Activated CD4-positive, alpha-beta T cell treated with anti-CD3 and anti-CD28 coated beads for 48 hours (primary cell): ENCODE results near the gene RAD51B.

ENCODE experiments used
- DNase-seq: peaks from one replicate; pipeline ENCODE4 v3.0.0-alpha.2; 2020

RAD51B gene

DNA sequence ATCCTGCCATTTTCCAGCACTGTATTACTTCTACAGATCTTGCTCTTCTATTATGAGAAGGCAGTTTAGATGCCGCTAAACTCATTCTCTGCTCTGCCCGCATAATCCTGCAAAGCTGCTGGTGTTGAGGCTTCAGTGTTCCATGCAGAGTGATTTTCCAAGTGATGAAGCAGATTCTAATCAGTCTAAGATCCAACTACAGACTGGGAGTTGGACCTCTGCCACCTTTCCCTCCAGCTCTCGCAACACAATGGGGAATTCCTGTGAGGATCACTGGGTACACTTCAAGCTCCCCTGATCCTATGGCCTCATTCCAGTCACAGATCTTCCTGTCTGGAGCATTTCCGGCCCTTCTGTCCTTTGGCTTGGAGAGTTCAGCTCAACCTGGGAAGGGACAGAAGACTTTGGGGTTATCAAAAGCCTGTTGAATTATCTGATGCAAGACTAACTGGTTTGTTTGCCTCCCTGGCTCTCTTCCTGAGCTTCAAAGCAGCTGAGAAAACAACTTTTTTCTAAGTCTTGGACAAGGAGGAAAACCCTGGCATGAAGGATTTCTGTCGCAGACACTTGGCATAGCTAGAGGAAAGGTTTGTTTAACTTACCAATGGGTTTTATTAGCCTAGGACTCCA, 639.4 kb downstream of the RAD51B start:
- DNase-seq: no peak

GRCh38 chr14:68459480-68460136, 640.0 kb downstream of the RAD51B start:
- DNase-seq: no peak

GRCh38 chr14:68460541-68460940, 641.0 kb downstream of the RAD51B start:
- no peak for DNase-seq

GRCh38 chr14:68461086-68461485, 641.5 kb downstream of the RAD51B start:
- DNase-seq: no peak

- DNase-seq: no peak
These were observed 643.1 kb downstream of the RAD51B start for GRCh38 chr14:68462683-68463082.

DNA sequence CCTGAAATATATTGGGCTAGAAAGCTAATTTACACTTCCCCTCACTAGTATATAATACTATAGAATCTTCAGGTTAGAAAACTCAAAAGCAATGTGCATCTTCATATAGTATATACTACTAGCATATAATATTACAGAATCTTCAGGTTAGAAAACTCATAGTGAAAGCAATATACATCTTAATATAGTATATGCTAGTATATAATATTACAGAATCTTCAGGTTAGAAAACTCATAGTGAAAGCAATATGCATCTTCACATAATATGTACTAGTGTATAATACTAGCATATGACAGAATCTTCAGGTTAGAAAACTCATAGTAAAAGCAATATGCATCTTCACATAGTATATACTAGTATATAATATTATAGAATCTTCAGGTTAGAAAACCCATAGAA, 643.7 kb downstream of the RAD51B start:
- no peak for DNase-seq

- no peak for DNase-seq
These were observed 644.3 kb downstream of the RAD51B start for GRCh38 chr14:68463705-68464374.

DNA sequence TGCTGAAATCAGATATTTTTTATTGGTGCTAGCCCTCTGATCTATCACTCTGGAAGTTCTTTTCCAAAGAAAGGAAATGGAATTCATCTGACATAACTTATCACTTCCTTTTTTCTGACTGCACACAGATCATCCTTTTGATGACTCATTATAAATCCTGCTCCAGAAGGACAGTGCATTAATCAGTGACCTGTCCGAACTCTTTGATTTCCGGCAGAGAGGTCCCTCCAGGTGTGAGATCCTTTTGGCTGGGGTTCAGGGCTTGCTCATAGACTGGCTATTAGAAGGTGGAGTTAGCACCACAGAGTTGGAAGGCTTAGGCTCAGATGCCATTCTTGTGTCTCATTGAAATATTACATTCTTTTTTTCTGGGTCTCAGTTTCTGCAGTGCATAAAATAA, 645.1 kb downstream of the RAD51B start:
- no peak for DNase-seq

DNA sequence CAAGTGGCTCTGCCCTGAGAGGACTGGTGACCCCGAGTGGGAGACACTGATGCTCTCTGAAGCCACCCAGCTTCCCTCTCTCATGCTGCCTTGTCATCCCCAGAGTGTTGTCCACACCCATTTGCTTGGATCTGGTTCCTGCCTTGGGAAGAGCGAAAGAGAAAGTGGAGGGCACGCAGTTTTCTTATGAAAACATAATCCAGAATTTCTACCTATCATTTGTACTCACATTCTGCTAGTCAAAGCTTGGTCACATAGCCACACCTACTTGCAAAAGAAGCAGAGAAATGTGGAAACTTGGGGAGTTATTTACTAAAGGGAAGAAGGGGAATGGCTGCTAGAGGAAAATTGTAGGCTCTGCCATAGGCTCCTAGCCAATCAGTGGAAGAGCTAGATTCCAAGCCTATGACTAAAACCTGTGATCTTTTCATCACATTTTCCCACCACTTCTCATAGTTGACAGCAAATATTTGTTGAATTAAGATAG, 647.0 kb downstream of the RAD51B start:
- no peak for DNase-seq

- no peak for DNase-seq
These were observed 647.8 kb downstream of the RAD51B start for GRCh38 chr14:68467425-68467824.

- peak; percentile 54 for DNase-seq
These were observed 649.0 kb downstream of the RAD51B start for GRCh38 chr14:68468437-68469207.

- DNase-seq: no peak
These were observed 649.7 kb downstream of the RAD51B start for GRCh38 chr14:68469208-68469713.

DNA sequence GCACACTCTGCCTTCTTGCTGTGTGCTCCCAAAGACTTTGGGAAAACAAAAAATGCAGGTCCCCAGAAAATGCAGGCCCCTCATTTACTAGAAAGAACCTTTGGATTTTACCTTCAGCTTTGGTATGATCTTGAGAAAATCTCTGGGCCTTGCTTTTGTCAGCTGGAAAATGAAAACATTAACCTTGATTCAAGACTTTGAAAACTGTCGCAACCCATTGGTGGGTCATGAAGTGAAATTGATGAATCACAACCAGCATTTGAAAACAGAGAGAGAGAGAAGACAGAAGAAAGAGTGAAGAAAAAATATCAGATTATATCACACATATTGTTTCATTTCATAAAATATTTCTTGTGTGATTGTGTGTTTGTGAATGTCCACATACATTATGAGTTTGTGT, 650.8 kb downstream of the RAD51B start:
- no peak for DNase-seq

DNA sequence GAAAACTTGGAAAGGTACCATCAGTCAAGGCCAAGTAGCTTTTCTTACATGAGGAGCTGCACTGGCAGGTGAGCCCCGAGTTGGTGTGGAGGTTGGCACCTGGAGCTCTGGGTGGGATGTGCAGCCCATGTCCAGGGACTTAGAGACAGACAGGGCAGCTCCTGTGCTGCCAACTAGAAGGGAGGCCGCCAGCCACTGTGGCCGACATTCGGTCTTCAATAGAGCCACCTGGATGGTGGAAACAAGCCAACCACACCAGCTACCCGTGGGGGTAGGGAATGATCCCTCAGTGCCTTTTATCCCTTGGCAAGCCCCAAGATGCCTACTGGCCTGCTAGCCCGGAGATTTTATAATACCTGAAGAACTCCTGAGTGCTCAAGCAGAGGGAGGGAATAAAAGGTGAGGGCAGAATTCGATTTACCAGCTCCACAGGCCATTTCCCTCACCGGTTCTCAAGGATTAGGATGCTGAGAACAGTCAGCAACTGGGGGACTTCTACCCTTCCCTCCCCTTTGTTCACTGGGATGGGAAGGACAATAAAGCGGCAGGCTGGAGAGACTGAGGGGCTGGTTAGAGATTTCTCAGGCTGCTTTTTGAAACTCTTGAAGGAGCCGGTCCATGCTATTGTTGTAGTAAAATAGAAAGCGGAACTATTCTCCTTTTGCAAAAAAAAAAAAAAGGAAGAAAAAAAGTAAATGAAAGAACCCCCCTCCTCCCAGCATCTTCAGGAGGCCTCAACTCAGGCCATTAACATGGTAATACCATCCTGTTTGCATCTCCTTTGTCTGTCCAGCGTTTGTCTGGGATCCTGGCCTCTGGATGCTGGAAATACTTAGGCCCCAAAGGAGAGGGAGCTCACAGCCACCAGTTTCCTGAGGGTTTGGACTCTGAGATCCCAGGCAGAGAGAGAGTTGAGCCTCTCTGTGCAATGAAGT, 651.7 kb downstream of the RAD51B start:
- no peak for DNase-seq

GRCh38 chr14:68471964-68472508, 652.5 kb downstream of the RAD51B start:
- no peak for DNase-seq

GRCh38 chr14:68473069-68473468, 653.5 kb downstream of the RAD51B start:
- no peak for DNase-seq

DNA sequence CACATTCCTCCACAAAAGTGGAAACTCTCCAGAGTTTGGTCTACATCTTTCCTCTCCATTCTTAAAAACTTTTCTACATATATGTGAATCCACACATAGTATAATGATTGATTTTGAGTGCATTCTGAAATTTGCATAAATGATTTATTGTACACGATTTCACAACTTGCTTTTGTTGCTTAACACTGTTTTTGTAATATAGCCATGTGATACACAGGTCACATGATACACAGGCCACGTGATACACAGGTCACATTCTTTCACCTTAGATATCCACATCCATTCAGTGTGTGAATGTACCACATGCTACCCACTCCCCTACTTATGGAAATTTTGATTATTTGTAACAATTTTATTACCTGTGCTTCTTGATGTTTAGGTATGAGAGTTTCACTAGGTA, 654.2 kb downstream of the RAD51B start:
- no peak for DNase-seq

DNA sequence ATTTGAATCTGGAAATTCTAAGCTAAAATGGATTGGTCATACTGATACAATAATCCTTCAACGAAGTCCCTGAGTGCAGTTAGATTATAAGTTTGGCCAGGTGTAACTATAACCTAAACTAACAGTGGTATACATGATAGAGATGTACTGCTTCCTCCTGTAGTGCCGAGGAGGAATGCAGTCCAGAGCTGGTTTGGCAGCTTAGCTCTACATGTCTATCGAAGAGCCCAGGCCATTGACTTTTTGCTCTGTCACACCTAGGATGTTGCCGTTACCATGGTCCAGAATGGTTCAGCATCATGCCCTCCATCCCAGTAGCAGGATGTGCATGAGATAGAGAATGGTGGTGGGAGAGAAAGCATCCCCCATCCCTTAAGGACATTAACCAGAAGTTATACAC, 655.2 kb downstream of the RAD51B start:
- DNase-seq: no peak

DNA sequence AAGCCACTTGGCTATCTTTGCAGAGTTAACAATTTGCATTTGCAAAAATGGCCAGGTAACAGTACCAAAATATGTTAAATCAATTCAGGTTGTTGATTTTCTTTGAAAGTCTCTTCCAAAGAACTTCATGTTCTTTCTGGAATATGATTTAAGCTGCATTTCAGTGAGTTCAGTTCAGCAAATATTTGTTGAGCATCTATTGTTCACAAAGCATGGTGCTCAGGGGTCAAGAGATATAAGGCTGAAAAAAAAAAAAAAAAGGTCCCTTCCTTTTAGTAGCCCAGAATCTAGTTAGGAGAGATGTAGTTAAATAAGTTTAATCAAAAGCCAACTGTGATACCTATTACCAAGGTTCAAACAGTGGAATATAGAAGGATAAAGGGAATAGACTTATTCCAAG, 656.2 kb downstream of the RAD51B start:
- no peak for DNase-seq

DNA sequence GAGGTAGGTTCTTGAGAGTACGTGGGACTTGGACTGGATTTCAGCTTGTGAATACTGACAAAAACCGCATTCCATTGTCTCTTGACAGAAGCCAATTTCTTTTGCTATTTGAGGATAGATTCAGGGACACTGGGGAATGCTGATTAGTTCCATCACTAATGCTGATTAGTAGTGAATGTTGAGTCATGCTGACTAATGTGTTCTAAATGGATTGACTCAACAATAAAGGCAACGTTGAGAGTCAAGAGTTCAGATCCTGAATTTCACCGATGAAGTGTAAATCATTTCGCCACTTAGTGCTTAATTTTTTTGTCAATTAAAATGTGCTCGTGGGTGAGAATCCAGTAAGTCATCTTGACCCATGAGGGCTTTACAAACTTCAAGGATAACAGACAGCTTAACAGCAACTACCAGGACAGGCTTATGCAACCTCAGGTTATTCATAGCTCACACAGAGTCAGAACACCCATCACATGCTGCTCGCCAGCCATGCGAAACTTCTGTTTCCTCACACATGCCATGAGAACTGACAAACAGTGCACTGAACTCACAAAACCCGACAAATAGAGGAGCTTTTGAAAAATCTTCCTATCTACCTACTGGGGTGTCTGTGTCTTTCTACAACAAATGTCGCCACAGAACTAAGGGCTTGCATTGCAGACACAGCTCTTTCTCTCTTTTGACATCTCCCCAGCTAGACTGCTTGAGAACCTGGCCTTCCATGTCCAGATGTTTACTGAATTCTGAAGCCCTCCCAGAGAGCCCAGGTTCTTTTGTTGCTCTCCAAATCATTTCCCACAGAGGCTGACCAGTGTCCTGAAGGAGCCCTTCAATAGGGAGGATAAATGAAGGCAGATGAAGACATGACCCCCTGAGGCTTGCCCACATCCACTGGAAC, 656.9 kb downstream of the RAD51B start:
- peak; percentile 19 for DNase-seq

DNA sequence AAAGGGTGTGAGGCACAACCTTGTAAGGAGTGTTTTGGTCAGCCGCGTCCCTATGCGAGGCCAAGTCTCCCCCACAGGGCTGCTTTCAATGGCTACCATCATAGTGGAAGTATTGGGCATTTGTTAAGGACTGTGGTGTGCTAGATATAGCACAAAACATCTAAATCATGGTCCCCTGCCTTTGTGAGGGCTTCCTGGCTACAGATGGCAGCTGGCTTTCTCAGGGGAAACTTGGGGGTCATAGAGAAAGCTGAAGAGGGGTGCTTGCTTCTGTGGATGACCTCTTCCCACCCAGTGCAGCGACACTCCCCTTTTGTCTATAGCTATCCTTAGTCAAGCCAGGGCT, 657.5 kb downstream of the RAD51B start:
- DNase-seq: no peak
